GM23338 (cell line): ENCODE results near the gene AFF3.

Experiments
- CREB1 ChIP-seq: fragments of 250-450 bp; sonication (Bioruptor Pico); IDR thresholded peaks from 2 replicates; pipeline ENCODE4 v1.5.0; 2020; ENCODE audit warnings: low read depth, mild to moderate bottlenecking, moderate library complexity
- NANOG ChIP-seq: IDR thresholded peaks from 2 replicates; pipeline ENCODE4 v1.6.1; 2016; ENCODE audit warnings: antibody characterized with exemption, borderline replicate concordance
- ZNF331 ChIP-seq: fragments of 250-450 bp; sonication (Bioruptor Pico); IDR thresholded peaks from 2 replicates; pipeline ENCODE4 v1.5.0; 2020; ENCODE audit warnings: low read depth, mild to moderate bottlenecking, moderate library complexity
- TF ChIP-seq, protein P1 (sequence below), 2 experiments: fragments of 200-600 bp in 1 of 2; sonication (generic) in 1 of 2; conservative IDR thresholded peaks; 2 replicates each; pipeline versions ENCODE4 v1.5.1 to v1.6.1; 2016 to 2017; ENCODE audit warnings: antibody characterized with exemption in 2 of 2, low read depth in 2 of 2, mild to moderate bottlenecking in 2 of 2, moderate library complexity in 1 of 2
- TF ChIP-seq, protein P2 (sequence below): IDR thresholded peaks from 2 replicates; pipeline ENCODE4 v1.6.1; 2016; ENCODE audit warnings: antibody characterized with exemption

DNA sequence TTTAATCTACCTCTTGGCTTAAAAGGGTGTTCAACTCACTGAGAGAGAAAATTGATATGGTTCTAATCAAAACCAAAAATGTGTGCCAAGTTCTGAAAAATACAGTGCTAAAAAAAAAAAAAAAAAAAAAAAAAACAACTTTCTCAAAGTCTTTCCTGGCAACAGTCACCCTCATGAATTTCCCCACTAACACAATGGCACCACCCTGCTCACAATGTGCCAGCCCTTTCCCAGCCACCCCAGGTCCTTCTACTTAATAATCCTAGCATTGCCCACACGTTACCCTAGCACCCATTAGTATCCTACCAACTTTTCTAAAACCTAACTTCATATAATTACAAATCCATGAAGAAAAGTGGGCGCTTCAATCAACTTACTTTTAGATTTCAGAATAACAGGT is 106.4 kb downstream of the AFF3 start:
- TF ChIP-seq NANOG (no peak), ZNF331 (no peak), CREB1 (CRISPR knock-in tag) (no peak)
- TF ChIP-seq, protein P1, sequence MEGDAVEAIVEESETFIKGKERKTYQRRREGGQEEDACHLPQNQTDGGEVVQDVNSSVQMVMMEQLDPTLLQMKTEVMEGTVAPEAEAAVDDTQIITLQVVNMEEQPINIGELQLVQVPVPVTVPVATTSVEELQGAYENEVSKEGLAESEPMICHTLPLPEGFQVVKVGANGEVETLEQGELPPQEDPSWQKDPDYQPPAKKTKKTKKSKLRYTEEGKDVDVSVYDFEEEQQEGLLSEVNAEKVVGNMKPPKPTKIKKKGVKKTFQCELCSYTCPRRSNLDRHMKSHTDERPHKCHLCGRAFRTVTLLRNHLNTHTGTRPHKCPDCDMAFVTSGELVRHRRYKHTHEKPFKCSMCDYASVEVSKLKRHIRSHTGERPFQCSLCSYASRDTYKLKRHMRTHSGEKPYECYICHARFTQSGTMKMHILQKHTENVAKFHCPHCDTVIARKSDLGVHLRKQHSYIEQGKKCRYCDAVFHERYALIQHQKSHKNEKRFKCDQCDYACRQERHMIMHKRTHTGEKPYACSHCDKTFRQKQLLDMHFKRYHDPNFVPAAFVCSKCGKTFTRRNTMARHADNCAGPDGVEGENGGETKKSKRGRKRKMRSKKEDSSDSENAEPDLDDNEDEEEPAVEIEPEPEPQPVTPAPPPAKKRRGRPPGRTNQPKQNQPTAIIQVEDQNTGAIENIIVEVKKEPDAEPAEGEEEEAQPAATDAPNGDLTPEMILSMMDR (conservative IDR thresholded peaks at IDR 0.05; ENCODE audit: low read depth in 2 of 2) = no peak
- TF ChIP-seq, protein P2, sequence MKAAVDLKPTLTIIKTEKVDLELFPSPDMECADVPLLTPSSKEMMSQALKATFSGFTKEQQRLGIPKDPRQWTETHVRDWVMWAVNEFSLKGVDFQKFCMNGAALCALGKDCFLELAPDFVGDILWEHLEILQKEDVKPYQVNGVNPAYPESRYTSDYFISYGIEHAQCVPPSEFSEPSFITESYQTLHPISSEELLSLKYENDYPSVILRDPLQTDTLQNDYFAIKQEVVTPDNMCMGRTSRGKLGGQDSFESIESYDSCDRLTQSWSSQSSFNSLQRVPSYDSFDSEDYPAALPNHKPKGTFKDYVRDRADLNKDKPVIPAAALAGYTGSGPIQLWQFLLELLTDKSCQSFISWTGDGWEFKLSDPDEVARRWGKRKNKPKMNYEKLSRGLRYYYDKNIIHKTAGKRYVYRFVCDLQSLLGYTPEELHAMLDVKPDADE = no peak
